GM12874 (cell line): ENCODE measurements around the gene MSL3B.

Experiments
- TF ChIP-seq, protein P1 (sequence below): IDR thresholded peaks from 2 replicates; pipeline ENCODE4 v1.5.1; 2011; ENCODE audit warnings: low read depth, mild to moderate bottlenecking, control low read depth, low read length, moderate library complexity; ENCODE audit not compliant: insufficient read depth

Gene MSL3B

DNA sequence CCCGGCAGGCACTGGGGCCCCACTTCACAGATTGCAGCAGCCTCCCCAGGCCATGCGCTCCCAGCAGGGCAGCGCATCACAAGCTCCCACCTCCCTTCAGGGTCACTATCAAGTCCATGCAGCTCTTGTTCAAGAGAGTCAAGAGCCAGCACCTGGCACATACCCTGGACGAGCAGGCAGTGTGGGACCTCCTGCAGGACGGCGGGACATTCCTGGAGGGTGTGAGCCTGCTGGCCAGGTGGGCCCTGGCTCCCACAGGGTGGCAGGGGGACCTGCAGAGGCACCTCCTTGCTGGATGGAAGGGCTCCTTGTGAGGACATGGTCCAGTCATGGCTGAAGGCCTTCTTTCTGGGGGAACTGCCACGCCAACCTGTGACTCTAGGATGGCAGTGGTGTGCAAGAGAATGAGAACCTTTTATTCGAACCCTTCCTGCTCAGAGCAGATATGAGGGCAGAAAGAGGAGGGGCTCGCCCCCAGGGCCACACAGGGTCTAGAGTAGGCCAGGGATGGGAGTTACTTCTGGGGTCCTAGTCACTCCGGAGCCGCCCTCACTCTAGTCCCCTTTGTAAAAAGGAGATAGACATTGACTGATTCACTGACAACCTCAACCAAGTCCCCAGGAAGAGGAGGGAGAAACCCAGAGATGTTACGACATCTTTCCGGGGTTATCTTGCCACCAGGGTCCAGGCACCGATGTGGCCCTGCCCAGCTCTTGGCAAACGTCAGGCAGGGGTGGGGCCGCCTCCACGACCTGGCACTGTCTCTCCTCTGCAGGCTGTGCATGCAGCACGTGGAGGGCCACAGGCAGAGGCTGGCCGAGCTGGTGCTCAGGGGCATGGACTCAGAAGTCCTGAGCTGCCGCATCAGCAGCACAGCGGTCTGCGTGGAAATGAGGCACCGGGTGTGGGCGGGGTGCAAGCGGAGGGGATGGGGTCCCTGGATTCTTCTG lies 45.1 kb downstream of the MSL3B start:
- TF ChIP-seq, protein P1, sequence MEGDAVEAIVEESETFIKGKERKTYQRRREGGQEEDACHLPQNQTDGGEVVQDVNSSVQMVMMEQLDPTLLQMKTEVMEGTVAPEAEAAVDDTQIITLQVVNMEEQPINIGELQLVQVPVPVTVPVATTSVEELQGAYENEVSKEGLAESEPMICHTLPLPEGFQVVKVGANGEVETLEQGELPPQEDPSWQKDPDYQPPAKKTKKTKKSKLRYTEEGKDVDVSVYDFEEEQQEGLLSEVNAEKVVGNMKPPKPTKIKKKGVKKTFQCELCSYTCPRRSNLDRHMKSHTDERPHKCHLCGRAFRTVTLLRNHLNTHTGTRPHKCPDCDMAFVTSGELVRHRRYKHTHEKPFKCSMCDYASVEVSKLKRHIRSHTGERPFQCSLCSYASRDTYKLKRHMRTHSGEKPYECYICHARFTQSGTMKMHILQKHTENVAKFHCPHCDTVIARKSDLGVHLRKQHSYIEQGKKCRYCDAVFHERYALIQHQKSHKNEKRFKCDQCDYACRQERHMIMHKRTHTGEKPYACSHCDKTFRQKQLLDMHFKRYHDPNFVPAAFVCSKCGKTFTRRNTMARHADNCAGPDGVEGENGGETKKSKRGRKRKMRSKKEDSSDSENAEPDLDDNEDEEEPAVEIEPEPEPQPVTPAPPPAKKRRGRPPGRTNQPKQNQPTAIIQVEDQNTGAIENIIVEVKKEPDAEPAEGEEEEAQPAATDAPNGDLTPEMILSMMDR = no peak

DNA sequence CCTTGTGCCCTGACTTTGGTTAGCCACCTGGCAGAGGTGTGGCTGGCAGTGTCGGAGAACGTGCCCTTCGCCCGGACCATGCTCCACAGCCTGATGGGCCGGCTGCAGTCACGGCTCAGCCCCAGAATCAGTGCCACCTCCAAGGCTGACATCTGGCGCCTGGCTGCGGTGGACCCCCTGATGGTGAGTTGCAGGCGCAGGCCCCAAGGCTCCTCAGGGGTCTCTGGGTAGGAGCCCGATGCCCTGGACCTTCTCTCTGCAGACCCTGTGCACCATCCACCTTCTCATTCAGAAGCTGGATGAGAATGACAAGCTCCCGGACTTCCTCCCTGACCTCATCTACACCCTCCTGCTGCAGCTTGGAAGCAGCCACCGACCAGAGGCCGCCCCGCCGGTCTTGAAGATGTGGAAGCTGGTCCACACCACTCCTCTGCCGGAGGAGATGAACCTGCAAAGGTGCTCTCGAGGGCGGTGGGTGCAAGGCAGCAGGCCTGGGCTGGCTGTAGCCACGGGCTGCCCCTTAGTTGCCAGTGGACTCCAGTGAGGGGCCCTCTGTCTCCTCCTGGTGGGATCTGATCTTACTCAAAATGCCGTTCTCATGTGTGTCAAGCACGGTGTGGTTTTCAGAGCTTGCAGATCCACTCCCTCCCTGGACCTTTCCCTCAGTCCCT lies 46.0 kb downstream of the MSL3B start:
- TF ChIP-seq, protein P1 = no peak

DNA sequence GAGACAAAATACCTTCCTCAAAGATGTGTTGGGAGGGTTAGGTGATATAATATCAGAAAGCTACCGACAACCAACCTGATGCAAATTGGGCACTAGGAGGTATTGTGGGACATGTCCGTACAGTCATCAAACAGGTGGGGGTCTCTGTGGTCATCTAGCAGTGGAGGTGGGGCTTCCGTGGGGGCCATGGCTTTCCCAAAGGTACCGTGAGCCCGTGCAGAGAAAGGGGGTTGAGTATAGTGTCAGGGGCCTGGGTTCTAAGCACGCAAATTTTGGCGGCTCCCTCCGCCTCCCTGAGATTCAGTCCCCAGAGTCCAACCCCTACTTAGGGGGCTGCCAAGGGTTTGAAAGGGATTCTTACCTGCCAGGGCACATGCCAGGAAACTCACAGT lies 46.5 kb downstream of the MSL3B start:
- TF ChIP-seq, protein P1 = no peak

DNA sequence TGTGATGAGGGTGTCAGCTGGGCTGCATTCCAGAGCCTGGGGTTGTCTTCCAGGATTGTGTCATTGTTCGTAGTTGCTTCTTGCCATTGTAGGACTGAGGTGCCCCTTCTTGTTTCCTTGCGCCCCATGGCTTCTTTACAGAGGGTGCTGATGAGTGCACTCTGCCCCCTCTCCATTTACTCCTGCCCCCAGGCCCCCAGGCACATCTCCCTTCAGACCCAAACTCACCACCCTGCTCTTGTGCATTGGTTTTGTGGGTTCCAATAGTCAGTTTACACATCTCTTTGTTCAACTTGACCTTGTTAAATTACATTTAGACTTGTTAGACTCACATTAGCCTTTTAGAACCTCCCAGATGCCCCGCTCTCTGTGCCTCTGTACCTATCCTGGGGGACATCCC lies 47.0 kb downstream of the MSL3B start:
- TF ChIP-seq, protein P1 = no peak

DNA sequence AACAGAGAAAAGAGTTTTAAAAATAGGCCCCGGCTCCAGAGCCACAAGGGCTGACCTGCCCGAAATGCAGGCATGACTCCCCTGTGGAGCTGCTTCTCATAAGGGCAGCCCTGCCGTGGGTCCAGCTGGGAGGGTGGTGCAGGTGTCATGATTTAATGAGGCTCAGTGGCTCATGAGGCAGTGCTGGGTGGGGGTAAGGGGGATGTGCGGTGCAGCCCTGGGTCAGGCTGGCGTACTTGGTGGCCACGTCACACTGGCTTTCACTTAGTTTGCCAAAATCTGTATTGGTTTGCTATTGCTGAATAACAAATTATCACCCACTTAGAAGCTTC lies 47.4 kb downstream of the MSL3B start:
- TF ChIP-seq, protein P1 = no peak

DNA sequence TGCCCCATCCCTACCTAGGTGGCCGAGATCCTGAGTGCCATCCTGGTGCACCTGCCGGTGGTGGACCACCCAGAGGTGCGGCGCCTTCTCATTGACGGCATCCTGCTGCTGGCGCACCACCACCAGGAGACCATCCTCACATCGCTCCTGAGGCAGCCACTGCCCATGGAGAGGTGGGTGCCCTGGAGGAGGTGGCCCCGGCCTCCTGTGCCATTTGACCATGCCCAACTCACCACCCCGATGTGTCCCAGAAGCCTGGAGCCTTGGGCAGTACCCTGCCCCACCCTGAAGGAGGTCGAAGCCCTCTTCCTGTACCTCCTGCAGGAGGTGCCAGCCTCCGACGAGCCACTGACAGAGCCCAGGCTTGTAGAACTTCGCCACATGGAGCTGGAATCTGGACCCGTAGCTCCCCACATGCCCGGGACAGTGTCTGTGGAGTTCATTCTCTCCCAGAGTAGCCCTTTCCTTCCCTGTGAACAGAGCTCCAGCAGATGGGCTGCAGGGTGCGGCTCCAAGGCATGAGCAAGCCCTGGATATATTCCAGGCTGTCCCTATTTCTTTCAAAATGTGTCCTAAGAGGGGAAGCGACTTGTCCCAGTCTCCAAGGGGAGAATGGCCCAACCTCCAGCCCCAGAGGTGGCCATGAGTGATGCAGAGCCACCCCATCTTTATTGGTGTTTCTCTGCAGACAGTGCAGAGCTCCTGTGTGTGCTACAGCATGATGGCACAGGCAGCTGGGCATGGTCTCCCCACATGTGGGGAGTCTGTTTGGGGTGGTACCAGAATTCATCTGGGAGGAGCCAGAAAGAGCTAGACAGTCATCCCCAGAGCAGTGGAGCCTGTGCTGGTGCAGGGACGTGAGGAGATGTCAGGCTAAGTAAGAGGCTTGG lies 48.1 kb downstream of the MSL3B start:
- TF ChIP-seq, protein P1 = no peak
